Stimulated activated CD4-positive, alpha-beta T cell treated with anti-CD3 and anti-CD28 coated beads, Interleukin-1b, Interleukin-23, amount 100 ng/mL, for 1 hour (primary cell): ENCODE results near the gene TRIOBP.
"Not testable (repeated sequence)": the region's sequence is repeated elsewhere in the genome, so short reads cannot be mapped to it uniquely, and the experiment has no call there.

Experiments
- DNase-seq, 2 donors: peaks; one replicate each; pipeline ENCODE4 v3.0.0-alpha.2; 2020; ENCODE audit warnings: low read depth in 2 of 2

The TRIOBP gene

DNA sequence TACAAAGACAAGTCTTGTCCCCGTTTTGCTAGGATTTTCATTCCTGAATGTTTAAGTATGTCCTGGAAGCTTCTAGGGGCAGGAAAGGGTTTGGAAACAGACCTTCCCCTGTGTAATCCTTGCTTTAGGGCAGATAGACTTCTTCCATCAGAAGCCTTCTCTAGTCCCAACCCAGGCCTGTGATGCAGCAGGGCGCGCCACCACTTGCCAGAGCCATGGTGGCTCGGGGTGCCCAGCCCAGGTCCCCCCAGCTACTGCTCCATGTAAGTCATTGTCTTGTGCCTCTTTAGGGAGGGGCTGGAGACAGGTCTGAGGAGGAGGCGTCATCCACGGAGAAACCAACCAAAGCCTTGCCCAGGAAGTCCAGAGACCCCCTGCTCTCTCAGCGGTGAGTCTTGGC lies 6.4 kb upstream of the TRIOBP start:
- DNase-seq, result no peak

DNA sequence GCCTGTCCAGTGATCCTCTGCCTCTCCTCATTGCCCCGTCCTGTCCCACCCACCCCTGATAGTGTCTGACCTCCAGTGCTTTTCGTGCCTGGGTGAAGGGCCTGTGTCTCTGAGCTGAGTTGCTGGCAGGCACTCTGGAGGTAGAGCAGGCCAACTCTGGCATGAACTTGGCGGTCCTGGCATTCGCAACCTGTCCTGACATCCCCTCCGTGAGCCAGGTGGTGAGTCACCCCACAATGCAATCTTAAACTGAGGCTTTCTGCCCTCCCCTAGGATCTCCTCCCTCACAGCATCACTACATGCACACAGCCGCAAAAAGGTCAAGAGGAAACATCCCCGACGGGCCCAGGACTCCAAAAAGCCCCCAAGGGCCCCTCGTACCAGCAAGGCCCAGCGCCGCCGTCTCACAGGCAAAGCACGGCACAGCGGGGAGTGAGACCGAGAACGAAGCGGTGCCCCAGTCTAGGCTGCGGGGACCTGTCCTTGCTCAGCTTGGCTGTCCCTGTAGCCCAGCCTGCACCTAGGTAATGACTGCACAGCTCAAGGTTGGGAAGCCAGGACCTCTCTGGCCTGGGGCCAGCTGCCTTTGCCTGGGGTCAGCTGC lies 5.8 kb upstream of the TRIOBP start:
- DNase-seq, result no peak

DNA sequence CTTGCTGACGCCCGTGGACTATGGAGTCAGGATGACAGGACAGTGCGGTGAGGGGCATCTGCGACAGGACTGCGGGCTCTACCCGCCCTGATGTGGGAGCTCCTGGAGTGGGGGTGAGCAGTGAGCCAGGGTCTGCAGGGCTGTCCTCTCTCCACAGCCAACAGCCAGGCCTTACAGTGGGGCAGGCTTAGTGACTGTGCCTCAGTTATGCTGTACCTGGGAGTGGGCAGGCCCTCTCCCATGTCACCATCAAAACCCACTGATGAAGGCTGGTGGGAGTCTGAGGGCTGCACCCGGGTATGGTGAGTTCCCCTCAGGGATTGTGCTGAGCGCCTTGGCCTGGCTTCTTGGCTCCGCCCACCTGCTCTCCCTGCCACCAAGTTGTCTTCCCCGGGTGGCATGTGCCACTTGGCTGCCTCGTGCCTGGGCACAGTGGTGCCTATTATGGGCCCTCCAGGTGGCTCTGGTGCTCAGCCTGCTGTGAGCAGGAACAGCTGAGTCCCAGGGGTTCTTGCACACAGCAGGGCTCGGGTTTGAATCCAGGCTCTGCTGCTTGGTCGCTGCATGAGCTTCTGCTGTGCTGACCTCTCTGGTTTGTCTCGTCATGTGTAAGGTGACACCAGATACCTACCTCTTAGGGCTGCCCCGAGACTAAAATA lies 4.1 kb upstream of the TRIOBP start:
- no peak for DNase-seq

DNA sequence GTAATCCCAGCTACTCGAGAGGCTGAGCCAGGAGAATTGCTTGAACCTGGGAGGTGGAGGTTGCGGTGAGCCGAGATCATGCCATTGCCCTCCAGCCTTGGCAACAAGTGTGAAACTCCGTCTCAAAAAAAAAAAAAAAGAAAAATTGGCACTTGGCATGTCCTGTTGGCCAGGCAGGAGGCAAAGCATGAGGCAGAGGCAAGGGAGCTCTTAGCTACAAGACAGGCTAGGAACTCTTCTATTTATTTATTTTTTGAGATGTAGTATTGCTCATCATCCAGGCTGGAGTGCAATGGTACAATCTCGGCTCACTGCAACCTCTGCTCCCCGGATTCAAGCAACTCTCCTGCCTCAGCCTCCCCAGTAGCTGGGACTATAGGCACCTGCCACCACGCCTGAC lies 2.7 kb upstream of the TRIOBP start:
- not testable (repeated sequence) for DNase-seq

DNA sequence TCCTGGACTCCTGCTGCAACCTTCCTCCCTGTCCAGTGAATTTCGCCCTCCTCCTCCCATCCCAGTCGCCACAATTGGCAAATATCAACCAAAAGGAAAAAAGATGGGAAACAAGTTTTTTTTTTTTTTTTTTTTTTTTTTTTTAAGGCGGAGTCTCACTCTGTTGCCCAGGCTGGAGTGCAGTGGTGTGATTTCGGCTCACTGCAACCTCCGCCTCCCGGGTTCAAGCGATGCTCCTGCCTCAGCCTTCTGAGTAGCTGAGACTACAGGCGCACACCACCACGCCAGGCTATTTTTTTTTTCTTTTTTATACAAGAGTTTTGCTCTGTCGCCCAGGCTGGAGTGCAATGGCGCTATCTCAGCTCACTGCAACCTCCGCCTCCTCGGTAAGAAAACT lies 590 bp upstream of the TRIOBP start:
- DNase-seq, result not testable (repeated sequence)

DNA sequence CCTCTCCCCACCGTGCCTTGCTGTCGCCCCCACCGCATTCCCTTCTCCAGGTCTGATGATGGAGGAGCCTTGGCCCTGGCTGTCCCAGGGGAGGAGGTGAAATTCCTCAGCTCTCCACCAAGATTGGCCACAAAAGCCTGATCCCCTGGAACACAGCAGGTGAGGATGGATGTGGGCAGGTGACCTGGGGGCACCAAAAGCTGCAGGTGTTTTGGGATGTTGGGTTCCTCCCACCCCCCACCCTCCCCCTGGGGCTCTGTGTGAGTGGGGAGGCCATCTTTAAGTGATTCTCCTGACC lies 639 bp downstream of the TRIOBP start:
- no peak for DNase-seq

DNA sequence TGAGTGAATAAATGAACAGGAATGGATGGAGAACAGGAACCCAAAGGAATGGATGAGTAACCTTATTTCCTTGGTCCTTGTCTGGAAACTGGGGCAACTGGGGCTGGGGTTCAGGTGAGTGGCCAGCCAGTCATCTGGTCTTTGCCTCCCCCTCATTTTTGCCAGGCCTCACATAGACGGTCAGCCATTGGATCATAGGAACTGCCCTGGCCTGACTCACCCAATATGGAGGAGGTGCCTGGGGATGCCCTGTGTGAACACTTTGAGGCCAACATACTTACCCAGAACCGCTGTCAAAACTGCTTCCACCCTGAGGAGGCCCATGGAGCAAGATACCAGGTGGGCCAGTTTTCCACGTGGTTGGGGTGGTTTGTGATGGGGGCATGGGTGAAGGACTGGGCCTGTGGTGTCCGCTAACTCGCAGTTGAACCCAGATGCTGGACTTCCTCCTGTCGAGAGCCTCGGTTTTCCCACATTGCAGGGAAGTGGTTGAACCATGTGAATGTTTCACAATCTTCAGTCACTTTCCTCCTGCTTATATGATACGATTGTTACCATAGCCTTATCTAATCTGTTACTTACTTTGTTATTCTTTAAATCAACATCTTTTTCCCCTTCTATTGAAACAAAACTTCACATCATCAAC lies 4.4 kb downstream of the TRIOBP start:
- no peak for DNase-seq

DNA sequence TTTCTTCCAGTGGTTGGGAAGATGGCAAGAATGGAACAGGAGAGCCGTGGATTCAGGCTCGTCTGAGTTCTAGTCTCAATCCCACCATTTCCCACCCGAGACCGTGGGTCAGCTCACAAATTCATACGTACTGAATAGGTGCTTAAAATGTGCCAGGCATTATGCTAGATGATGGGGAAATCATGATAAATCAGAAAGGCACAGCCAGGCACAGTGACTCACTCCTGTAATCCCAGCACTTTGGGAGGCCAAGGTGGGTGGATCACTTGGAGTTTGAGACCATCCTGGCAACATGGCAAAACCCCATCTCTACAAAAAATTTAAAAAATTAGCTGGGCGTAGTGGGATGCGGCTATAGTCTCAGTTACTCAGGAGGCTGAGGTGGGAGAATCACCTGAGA lies 7.1 kb downstream of the TRIOBP start:
- no peak for DNase-seq

DNA sequence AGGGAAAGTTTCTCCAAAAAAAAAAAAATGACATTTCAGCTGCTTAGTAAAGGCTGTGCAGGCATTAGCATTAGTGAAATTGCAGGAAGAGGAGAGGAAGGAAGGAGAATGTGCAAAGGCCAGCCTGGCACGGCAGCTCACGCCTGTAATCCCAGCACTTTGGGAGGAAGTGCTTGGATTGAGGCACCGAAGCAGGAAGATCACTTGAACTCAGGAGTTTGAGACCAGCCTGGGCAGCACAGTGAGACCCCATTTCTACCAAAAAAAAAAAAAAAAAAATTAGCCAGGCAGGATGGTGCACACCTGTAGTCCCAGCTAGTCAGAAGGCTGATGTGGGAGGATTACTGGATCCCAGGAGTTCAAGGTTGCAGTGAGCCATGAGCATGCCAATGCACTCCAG lies 7.8 kb downstream of the TRIOBP start:
- DNase-seq, result no peak

DNA sequence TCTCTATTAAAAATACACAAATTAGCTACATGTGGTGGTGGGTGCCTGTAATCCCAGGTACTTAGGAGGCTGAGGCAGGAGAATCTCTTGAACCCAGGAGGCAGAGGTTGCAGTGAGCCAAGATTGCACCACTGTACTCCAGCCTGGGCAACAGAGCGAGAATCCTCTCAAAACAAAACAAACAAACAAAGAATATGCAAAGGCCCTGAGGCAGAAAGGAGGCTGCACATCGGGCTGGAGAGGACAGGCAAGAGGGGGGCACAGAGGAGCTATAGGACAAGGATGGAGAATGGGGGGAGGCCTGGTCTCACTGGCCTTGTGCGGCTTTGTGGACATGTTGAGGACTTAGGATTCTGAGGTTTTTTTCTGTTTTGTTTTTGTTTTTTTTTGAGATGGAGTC lies 8.4 kb downstream of the TRIOBP start:
- no peak for DNase-seq

DNA sequence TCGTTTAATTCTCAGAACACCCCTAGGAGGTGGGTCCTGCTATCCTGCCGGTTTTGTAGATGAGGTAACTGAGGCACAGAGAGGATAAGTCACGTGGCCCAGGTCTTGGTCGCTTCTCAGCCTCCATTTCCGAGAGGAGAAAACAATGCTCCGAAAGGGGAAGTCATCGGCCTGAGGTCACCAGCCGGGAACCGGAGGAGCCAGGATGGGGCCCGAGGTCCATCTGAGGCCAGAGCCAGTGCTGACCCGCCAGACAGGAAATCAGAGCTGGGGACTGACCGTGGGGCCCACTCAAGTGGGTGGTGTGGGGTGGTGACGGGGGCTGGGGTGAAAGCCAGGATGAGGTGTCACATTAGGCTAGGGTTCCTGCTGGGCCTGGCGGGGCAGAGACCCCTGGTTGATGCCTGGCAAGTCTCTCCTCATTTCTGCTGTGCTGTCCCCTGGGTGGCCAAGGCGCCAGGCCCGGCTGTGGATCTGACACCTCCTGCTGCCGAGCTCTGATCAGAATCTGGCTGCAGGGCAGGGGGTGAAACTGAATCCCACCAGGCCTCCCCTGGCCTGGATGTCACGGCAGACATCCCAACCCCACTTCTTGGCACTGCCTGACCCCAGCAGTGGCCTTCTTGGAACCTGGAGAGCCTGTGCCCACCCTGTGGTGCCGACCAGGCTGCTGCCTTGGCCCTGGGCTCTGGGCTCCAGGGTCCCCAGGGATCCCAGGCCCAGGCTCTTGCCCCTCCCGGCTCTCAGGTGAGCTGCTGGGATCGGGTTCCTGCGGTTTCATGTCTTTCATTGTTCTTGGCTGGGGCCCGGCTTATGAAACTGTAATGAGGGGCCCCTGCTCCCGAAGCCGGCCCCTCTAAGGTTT lies 12.0 kb downstream of the TRIOBP start:
- no peak for DNase-seq

DNA sequence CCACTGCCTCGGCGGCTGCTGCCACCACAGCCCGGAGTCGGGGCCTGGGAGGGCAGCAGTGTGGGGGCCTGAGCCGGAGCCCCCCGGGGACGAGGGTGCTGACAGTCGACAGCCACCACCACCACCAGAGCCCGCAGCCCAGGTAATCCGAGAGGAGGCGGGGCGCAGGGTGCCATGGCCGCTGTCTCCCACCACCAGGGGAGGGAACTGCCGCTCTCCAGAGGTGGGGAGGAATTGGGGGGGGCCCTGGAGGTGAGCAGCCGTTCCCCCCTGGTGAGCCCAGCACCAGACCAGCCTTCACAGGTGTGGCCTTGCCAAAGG lies 12.6 kb downstream of the TRIOBP start:
- DNase-seq, result no peak

DNA sequence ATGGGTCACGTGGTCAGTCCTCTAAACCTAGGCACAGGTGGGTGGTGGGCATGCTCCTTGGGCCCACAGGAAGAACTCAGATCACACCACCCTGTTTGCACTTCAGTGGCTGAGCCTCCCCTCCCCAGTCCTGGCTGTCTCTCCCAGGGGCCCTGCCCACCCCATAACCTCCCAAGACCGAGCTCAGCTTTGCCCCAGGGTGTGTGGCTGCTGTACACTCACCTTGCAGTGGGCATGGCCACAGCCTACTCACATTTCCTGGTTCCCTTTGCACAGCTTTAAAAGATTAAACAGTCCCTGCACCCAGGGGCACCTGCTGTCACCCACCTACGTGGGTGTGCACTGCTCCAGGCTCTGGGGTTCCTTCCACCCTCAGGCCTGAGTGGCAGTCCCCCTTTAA lies 13.8 kb downstream of the TRIOBP start:
- DNase-seq, result no peak

DNA sequence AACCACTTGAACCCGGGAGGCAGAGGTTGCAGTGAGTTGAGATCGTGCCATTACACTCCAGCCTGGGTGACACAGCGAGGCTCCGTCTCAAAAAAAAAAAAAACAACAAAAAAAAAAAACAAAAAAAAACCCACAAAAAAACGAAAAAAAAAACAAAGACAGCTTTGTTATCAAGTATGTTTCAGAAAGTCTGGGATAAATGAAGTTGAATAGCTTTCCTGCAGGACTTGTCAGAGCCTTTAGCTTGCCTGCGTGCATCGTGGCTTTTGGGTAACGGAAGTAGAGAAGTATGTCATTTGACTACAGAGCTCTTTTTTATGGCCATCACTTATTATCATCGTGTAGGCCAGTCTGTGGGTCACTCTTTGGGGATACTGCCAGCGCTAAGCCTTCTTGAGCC lies 14.6 kb downstream of the TRIOBP start:
- no peak for DNase-seq

DNA sequence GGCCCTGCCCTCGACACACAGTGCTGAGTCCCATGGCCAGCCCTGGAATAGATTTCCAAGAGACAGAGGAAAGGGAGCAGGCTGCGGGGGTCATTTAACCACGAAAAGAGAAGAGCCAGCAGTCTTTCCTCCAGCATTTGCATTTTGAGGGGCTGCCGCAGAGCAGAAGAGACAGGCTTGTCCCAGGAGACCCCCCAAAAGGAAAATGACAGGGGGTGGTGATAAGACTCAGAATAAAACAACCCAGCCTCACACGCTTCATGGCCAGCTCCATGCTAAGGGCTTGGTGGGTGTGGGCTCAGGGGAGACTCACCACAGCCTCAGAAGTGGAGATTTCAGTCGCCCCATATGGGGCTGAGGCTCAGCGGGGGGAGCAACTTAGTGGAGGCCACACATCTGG lies 16.9 kb downstream of the TRIOBP start:
- DNase-seq, result no peak

DNA sequence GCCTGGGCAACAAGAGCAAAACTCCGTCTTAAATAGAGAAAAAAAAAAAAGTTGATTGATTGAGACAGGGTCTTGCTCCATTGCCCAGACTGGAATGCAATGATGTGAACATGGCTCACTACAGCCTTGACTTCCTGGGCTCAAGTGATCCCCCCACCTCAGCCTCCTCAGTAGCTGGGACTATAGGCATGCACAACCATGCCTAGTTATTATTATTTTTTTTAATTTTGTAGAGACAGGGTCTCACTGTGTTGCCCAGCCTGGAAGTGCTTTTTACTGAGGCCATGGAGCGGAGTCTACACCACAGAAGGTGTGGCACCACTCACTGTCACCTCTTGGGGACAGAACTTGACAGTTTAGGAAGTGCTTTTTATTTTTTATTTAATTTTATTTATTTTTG lies 17.8 kb downstream of the TRIOBP start:
- no peak for DNase-seq

DNA sequence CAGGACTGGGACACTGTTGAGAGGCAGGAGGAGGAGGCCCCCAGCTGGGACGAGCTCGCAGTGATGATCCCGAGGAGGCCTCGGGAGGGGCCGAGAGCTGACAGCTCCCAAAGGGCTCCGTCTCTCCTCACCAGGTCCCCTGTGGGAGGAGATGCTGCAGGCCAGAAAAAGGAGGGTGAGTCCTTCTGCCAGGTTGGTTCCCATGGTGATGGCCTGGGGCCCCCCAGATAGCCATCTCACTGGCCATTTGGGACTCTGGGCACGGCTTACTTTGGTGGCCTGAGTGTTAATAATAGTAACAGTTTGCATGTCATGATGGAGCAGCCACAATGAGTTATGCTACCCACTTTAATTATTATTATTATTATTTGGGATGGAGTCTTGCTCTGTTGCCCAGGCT lies 18.9 kb downstream of the TRIOBP start:
- no peak for DNase-seq

DNA sequence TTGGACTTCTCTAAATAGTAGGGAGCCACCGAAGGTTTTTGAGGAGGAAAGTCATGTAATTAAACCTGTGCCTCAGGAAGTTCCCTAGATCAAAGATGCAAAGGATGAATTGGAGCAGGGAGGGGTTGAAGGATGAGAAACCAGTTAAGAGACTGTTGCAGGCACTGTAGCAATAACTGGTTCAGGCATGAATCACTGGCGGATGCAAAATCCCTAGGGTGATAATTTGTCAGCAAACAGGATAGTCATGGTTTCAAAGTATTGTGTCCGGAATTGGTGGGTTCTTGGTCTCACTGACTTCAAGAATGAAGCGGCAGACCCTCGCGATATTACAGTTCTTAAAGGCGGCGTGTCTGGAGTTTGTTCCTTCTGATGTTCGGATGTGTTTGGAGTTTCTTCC lies 19.9 kb downstream of the TRIOBP start:
- DNase-seq, result no peak

DNA sequence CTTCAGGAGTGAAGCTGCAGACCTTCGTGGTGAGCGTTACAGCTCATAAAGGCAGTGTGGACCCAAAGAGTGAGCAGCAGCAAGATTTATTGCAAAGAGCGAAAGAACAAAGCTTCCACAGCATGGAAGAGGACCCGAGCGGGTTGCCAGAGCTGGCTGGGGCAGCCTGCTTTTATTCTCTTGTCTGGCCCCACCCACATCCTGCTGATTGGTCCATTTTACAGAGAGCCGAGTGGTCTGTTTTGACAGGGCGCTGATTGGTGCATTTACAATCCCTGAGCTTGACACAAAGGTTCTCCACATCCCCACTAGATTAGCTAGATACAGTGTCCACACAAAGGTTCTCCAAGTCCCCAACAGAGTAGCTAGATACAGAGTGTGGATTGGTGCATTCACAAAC lies 20.4 kb downstream of the TRIOBP start:
- not testable (repeated sequence) for DNase-seq

DNA sequence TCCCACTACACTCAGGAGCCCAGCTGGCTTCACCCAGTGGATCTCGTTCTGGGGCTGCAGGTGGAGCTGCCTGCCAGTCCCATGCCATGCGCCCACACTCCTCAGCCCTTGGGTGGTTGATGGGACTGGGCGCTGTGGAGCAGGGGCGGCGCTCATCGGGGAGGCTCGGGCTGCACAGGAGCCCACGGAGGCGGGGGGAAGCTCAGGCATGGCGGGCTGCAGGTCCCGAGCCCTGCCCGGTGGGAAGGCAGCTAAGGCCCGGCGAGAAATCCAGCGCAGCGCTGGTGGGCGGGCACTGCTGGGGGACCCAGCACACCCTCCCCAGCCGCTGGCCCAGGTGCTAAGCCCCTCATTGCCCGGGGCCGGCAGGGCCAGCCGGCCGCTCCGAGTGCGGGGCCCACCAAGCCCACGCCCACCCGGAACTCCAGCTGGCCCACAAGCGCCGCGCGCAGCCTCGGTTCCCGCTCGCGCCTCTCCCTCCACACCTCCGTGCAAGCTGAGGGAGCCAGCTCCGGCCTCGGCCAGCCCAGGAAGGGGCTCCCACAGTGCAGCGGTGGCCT lies 21.0 kb downstream of the TRIOBP start:
- not testable (repeated sequence) for DNase-seq

DNA sequence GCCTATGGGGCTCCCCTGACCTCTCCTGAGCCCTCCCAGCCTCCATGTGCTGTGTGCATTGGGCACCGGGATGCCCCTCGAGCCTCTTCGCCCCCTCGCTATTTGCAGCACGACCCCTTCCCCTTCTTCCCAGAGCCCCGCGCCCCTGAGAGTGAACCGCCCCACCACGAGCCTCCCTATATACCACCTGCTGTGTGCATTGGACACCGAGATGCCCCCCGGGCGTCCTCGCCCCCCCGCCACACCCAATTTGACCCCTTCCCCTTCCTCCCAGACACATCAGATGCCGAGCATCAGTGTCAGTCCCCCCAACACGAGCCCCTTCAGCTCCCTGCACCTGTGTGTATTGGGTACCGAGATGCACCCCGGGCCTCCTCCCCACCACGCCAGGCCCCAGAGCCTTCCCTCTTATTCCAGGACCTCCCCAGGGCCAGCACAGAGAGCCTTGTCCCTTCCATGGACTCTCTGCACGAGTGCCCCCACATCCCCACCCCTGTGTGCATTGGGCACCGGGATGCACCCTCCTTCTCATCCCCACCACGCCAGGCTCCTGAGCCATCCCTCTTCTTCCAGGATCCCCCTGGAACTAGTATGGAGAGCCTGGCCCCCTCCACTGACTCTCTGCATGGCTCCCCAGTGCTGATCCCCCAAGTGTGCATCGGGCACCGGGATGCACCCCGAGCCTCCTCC lies 28.8 kb downstream of the TRIOBP start:
- DNase-seq, result no peak
